GM23338 (cell line): ENCODE measurements around the gene SERGEF. TPM values are rescaled to one million over a fixed set of nuclear protein-coding genes. Genes with fewer than 3 reads are reported as not detected.

Experiments
- ATAC-seq: fragments of 200-7000 bp; cut with Tn5 transposase; 3 replicates; pipeline ENCODE4 v1.9.1; 2020
- DNase-seq: peaks from one replicate; pipeline ENCODE4 v3.0.0-alpha.2; 2015; ENCODE audit warnings: low spot score
- H2AFZ ChIP-seq: fragments of 200-600 bp; sonication (generic); 2 replicates; pipeline ENCODE4 v1.8.0; 2016; ENCODE audit warnings: antibody characterized with exemption, mild to moderate bottlenecking, moderate library complexity
- H3F3A ChIP-seq: fragments of 200-600 bp; sonication (generic); replicated peaks from 2 replicates; pipeline ENCODE4 v1.8.0; 2017; ENCODE audit warnings: antibody characterized with exemption, mixed run types, low read depth
- H3K27ac ChIP-seq: fragments of 200-600 bp; sonication (generic); 2 replicates; pipeline ENCODE4 v1.6.1; 2016; ENCODE audit warnings: low read depth
- H3K27me3 ChIP-seq: fragments of 200-600 bp; sonication (generic); 2 replicates; pipeline ENCODE4 v1.8.0; 2016; ENCODE audit warnings: mild to moderate bottlenecking, mixed run types, moderate library complexity; ENCODE audit not compliant: insufficient read depth
- H3K36me3 ChIP-seq: fragments of 200-600 bp; sonication (generic); 2 replicates; pipeline ENCODE4 v1.8.0; 2016; ENCODE audit warnings: mild to moderate bottlenecking; ENCODE audit not compliant: insufficient read depth
- H3K4me1 ChIP-seq: fragments of 200-600 bp; sonication (generic); 2 replicates; pipeline ENCODE4 v1.8.0; 2016; ENCODE audit warnings: mild to moderate bottlenecking, moderate library complexity; ENCODE audit not compliant: insufficient read depth
- H3K4me2 ChIP-seq: fragments of 200-600 bp; sonication (generic); 2 replicates; pipeline ENCODE4 v1.7.1; 2017; ENCODE audit warnings: mixed run types
- H3K4me3 ChIP-seq: fragments of 200-600 bp; sonication (generic); 2 replicates; pipeline ENCODE4 v1.6.1; 2016; ENCODE audit warnings: mixed run types
- H3K79me2 ChIP-seq: fragments of 200-600 bp; sonication (generic); replicated peaks from 2 replicates; pipeline ENCODE4 v1.8.0; 2017; ENCODE audit warnings: mild to moderate bottlenecking; ENCODE audit not compliant: insufficient read depth
- H3K9me2 ChIP-seq: fragments of 200-600 bp; sonication (generic); 2 replicates; pipeline ENCODE4 v1.8.0; 2017; ENCODE audit not compliant: insufficient read depth
- H4K20me1 ChIP-seq: fragments of 200-600 bp; sonication (generic); replicated peaks from 2 replicates; pipeline ENCODE4 v1.8.0; 2017; ENCODE audit warnings: mild to moderate bottlenecking; ENCODE audit not compliant: insufficient read depth
- H3K27ac Mint-ChIP-seq: 2 replicates; pipeline ENCODE4 v1.8.0; 2020; ENCODE audit warnings: inconsistent platforms, mild to moderate bottlenecking, moderate library complexity, mixed read lengths
- H3K27me3 Mint-ChIP-seq: 3 replicates; pipeline ENCODE4 v1.8.0; 2022; ENCODE audit warnings: low read depth, mild to moderate bottlenecking, moderate library complexity, mixed read lengths, inconsistent platforms; ENCODE audit not compliant: insufficient read depth, poor library complexity
- H3K36me3 Mint-ChIP-seq: 3 replicates; pipeline ENCODE4 v1.8.0; 2021; ENCODE audit warnings: low read depth, mild to moderate bottlenecking, inconsistent platforms, moderate library complexity, mixed read lengths
- H3K4me1 Mint-ChIP-seq: 3 replicates; pipeline ENCODE4 v1.8.0; 2020; ENCODE audit warnings: mild to moderate bottlenecking, inconsistent platforms, mixed read lengths
- H3K4me3 Mint-ChIP-seq: 3 replicates; pipeline ENCODE4 v1.8.0; 2021; ENCODE audit warnings: moderate library complexity, mild to moderate bottlenecking, inconsistent platforms, mixed read lengths
- H3K9me3 Mint-ChIP-seq: 3 replicates; pipeline ENCODE4 v1.8.0; 2020; ENCODE audit warnings: moderate library complexity, mild to moderate bottlenecking, inconsistent platforms, mixed read lengths
- CREB1 ChIP-seq: fragments of 250-450 bp; sonication (Bioruptor Pico); IDR thresholded peaks from 2 replicates; pipeline ENCODE4 v1.5.0; 2020; ENCODE audit warnings: low read depth, mild to moderate bottlenecking, moderate library complexity
- EZH2 ChIP-seq: fragments of 200-600 bp; sonication (generic); IDR thresholded peaks from one replicate; pipeline ENCODE4 v1.8.0; 2017; ENCODE audit warnings: antibody characterized with exemption, mild to moderate bottlenecking, low read depth; ENCODE audit not compliant: unreplicated experiment
- EZH2phosphoT487 ChIP-seq: fragments of 200-600 bp; sonication (generic); IDR thresholded peaks from one replicate; pipeline ENCODE4 v1.8.1; 2018; ENCODE audit warnings: antibody characterized with exemption; ENCODE audit not compliant: unreplicated experiment
- JUNB ChIP-seq: IDR thresholded peaks from one replicate; pipeline ENCODE4 v1.6.1; 2016; ENCODE audit warnings: antibody characterized with exemption; ENCODE audit not compliant: unreplicated experiment
- NANOG ChIP-seq: IDR thresholded peaks from 2 replicates; pipeline ENCODE4 v1.6.1; 2016; ENCODE audit warnings: antibody characterized with exemption, borderline replicate concordance
- POLR2AphosphoS5 ChIP-seq: IDR thresholded peaks from 2 replicates; pipeline ENCODE4 v1.6.1; 2016; ENCODE audit warnings: antibody characterized with exemption, low read depth
- STAT1 ChIP-seq: IDR thresholded peaks from one replicate; pipeline ENCODE4 v1.6.1; 2016; ENCODE audit warnings: antibody characterized with exemption; ENCODE audit not compliant: unreplicated experiment
- ZNF331 ChIP-seq: fragments of 250-450 bp; sonication (Bioruptor Pico); IDR thresholded peaks from 2 replicates; pipeline ENCODE4 v1.5.0; 2020; ENCODE audit warnings: low read depth, mild to moderate bottlenecking, moderate library complexity
- polyA plus RNA-seq: library from polyadenylated mRNA; unstranded; fragments of >200 nt; fragmentation: Nextera tagmentation; extraction: Ambion mirVana; gene quantifications from 2 replicates; pipeline ENCODE4 v1.2.1, GENCODE V29; 2016
- total RNA-seq: library from RNA; depleted of rRNA; stranded (reverse); fragments of >200 nt; shearing (Covaris generic); gene quantifications from 2 replicates; pipeline ENCODE4 v1.2.3, GENCODE V29; 2014
- TF ChIP-seq, protein P1 (sequence below): IDR thresholded peaks from 2 replicates; pipeline ENCODE4 v1.6.1; 2016; ENCODE audit warnings: antibody characterized with exemption
- TF ChIP-seq, protein P2 (sequence below): IDR thresholded peaks from one replicate; pipeline ENCODE4 v1.6.1; 2018; ENCODE audit warnings: antibody characterized with exemption; ENCODE audit not compliant: unreplicated experiment
- TF ChIP-seq, protein P3 (sequence below): fragments of 250-450 bp; sonication (Bioruptor Pico); IDR thresholded peaks from 2 replicates; pipeline ENCODE4 v1.5.0; 2020; ENCODE audit warnings: mild to moderate bottlenecking, moderate library complexity

The SERGEF gene
- total and polyA plus RNA-seq, 2 experiments from 2014 or later, result 24.2 to 27.9 TPM

DNA sequence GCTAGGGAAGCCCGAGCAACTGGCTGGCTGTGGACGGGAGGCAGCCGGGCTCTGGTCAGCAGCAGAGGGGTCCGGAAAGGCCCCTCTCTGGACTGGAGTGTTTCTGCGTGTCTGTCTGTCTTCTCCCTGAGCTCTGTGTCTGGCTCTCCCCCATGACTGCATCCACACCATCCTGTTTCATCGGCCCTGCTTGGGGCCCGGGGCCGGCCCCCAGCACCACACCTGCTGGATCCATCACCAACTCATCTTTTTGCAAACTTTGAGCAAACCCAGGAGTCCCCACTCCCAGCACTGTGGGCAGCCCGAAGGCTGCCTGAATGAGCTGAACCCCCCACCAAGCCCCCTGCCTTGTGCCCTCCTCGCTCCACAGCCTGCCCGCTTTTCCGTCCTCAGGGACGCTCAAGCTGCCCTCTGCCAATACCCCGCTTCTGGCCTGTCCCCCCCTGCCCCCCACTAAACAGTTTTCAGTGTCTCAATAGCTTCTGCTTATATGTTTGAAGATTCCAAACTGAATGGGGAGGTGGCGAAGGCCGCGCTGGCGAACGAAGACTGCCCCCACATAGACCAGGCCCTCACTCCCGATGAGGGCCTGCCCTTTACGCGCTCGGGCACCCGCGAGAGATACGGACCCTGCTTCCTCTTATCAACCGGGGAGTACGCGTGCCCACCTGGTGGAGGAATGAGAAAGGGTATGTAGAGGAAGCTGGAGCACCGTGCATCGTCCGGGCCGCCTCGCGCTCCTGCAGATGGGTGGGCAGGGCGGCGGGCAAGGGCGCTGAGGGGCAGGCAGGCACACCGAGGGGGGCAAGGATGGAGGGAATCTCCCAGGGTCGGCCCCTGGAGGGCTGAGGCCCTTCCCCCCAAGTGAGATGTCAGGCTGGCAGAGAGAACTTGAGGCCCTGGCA is 233.6 kb downstream of the SERGEF start (continued):
- TF ChIP-seq, protein P1, sequence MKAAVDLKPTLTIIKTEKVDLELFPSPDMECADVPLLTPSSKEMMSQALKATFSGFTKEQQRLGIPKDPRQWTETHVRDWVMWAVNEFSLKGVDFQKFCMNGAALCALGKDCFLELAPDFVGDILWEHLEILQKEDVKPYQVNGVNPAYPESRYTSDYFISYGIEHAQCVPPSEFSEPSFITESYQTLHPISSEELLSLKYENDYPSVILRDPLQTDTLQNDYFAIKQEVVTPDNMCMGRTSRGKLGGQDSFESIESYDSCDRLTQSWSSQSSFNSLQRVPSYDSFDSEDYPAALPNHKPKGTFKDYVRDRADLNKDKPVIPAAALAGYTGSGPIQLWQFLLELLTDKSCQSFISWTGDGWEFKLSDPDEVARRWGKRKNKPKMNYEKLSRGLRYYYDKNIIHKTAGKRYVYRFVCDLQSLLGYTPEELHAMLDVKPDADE, result no peak
- TF ChIP-seq EZH2phosphoT487, result no peak
- no peak for TF ChIP-seq EZH2
- TF ChIP-seq, protein P2, sequence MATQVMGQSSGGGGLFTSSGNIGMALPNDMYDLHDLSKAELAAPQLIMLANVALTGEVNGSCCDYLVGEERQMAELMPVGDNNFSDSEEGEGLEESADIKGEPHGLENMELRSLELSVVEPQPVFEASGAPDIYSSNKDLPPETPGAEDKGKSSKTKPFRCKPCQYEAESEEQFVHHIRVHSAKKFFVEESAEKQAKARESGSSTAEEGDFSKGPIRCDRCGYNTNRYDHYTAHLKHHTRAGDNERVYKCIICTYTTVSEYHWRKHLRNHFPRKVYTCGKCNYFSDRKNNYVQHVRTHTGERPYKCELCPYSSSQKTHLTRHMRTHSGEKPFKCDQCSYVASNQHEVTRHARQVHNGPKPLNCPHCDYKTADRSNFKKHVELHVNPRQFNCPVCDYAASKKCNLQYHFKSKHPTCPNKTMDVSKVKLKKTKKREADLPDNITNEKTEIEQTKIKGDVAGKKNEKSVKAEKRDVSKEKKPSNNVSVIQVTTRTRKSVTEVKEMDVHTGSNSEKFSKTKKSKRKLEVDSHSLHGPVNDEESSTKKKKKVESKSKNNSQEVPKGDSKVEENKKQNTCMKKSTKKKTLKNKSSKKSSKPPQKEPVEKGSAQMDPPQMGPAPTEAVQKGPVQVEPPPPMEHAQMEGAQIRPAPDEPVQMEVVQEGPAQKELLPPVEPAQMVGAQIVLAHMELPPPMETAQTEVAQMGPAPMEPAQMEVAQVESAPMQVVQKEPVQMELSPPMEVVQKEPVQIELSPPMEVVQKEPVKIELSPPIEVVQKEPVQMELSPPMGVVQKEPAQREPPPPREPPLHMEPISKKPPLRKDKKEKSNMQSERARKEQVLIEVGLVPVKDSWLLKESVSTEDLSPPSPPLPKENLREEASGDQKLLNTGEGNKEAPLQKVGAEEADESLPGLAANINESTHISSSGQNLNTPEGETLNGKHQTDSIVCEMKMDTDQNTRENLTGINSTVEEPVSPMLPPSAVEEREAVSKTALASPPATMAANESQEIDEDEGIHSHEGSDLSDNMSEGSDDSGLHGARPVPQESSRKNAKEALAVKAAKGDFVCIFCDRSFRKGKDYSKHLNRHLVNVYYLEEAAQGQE, result no peak
- TF ChIP-seq NANOG, result no peak
- no peak for TF ChIP-seq JUNB

DNA sequence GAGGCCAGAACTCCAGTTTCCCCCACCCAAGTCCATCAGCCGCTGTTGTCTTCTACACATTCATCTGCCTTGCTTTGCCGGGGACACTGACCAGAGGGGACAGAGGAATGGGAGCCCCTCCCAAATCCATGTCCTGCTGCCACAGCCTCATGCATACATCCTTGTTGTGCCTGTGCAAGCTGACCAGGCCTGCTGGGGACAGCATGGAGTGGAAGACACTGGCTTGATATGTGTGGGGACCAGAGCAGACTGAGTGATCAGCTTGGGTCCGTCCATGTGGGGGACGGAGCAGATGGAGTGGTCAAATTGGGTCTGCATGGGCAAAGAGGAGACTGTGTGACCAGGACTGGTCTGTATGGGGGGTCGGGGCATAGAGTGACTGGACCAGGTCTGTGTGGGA is 234.5 kb downstream of the SERGEF start:
- Mint-ChIP-seq H3K36me3 (no peaks in the 10 kb centered on the region), H3K27ac (no peak overlapping the region), H3K9me3 (no peaks in the 10 kb centered on the region), H3K4me3 (no peak overlapping the region), H3K27me3 (peaks cover 7% of the 10 kb centered on the region), H3K4me1 (peaks cover 2% of the 10 kb centered on the region; the same call in 2 of the 3 replicates)
- H3K4me1 ChIP-seq, result no peaks in the 10 kb centered on the region
- ATAC-seq (no peak), DNase-seq (no peak)
- no peaks in the 10 kb centered on the region for H3K27me3 ChIP-seq
- H3K9me2 ChIP-seq, result no peaks in the 10 kb centered on the region
- H3K27ac ChIP-seq, result no peak overlapping the region
- H3K4me2 ChIP-seq, result no peak overlapping the region
- no peak overlapping the region for H3K4me3 ChIP-seq
- H3F3A ChIP-seq, result no peaks in the 10 kb centered on the region
- no peak overlapping the region for H2AFZ ChIP-seq
- no peaks in the 10 kb centered on the region for H4K20me1 ChIP-seq
- no peaks in the 10 kb centered on the region for H3K36me3 ChIP-seq
- no peaks in the 10 kb centered on the region for H3K79me2 ChIP-seq
- TF ChIP-seq STAT1 (no peak), POLR2AphosphoS5 (no peak), ZNF331 (CRISPR knock-in tag) (no peak), CREB1 (CRISPR knock-in tag) (no peak), JUNB (no peak)
- TF ChIP-seq, protein P3, sequence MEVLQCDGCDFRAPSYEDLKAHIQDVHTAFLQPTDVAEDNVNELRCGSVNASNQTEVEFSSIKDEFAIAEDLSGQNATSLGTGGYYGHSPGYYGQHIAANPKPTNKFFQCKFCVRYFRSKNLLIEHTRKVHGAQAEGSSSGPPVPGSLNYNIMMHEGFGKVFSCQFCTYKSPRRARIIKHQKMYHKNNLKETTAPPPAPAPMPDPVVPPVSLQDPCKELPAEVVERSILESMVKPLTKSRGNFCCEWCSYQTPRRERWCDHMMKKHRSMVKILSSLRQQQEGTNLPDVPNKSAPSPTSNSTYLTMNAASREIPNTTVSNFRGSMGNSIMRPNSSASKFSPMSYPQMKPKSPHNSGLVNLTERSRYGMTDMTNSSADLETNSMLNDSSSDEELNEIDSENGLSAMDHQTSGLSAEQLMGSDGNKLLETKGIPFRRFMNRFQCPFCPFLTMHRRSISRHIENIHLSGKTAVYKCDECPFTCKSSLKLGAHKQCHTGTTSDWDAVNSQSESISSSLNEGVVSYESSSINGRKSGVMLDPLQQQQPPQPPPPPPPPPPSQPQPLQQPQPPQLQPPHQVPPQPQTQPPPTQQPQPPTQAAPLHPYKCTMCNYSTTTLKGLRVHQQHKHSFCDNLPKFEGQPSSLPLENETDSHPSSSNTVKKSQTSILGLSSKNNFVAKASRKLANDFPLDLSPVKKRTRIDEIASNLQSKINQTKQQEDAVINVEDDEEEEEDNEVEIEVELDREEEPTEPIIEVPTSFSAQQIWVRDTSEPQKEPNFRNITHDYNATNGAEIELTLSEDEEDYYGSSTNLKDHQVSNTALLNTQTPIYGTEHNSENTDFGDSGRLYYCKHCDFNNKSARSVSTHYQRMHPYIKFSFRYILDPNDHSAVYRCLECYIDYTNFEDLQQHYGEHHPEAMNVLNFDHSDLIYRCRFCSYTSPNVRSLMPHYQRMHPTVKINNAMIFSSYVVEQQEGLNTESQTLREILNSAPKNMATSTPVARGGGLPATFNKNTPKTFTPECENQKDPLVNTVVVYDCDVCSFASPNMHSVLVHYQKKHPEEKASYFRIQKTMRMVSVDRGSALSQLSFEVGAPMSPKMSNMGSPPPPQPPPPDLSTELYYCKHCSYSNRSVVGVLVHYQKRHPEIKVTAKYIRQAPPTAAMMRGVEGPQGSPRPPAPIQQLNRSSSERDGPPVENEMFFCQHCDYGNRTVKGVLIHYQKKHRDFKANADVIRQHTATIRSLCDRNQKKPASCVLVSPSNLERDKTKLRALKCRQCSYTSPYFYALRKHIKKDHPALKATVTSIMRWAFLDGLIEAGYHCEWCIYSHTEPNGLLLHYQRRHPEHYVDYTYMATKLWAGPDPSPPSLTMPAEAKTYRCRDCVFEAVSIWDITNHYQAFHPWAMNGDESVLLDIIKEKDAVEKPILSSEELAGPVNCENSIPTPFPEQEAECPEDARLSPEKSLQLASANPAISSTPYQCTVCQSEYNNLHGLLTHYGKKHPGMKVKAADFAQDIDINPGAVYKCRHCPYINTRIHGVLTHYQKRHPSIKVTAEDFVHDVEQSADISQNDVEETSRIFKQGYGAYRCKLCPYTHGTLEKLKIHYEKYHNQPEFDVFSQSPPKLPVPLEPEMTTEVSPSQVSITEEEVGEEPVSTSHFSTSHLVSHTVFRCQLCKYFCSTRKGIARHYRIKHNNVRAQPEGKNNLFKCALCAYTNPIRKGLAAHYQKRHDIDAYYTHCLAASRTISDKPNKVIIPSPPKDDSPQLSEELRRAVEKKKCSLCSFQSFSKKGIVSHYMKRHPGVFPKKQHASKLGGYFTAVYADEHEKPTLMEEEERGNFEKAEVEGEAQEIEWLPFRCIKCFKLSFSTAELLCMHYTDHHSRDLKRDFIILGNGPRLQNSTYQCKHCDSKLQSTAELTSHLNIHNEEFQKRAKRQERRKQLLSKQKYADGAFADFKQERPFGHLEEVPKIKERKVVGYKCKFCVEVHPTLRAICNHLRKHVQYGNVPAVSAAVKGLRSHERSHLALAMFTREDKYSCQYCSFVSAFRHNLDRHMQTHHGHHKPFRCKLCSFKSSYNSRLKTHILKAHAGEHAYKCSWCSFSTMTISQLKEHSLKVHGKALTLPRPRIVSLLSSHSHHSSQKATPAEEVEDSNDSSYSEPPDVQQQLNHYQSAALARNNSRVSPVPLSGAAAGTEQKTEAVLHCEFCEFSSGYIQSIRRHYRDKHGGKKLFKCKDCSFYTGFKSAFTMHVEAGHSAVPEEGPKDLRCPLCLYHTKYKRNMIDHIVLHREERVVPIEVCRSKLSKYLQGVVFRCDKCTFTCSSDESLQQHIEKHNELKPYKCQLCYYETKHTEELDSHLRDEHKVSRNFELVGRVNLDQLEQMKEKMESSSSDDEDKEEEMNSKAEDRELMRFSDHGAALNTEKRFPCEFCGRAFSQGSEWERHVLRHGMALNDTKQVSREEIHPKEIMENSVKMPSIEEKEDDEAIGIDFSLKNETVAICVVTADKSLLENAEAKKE, result no peak
